OCI-LY3 (cell line): ENCODE measurements around the gene ZNF467.

Source experiments
- CTCF ChIP-seq: fragments of 200-600, 300-600 bp; sonication (generic); IDR thresholded peaks from 2 replicates; pipeline ENCODE4 v1.5.1; 2014; ENCODE audit warnings: antibody characterized with exemption, low read length, low read depth
- EZH2phosphoT487 ChIP-seq: fragments of 200-600 bp; shearing (Covaris generic); IDR thresholded peaks from 2 replicates; pipeline ENCODE4 v1.6.1; 2018; ENCODE audit warnings: antibody characterized with exemption, mixed run types, low read depth

GRCh38 chr7:149762610-149763009 is 10.8 kb downstream of the ZNF467 start:
- TF ChIP-seq CTCF: no peak
- TF ChIP-seq EZH2phosphoT487: no peak
